WI38 (cell line): ENCODE measurements around the gene HKDC1.
"Not testable (repeated sequence)": the region's sequence is repeated elsewhere in the genome, so short reads cannot be mapped to it uniquely, and the experiment has no call there.

Experiments
- H3K4me3 ChIP-seq: 2 replicates; pipeline ENCODE4 v1.5.1; 2011; ENCODE audit warnings: low read depth, mild to moderate bottlenecking, control low read depth, low read length
- CTCF ChIP-seq: IDR thresholded peaks from 2 replicates; pipeline ENCODE4 v1.5.1; 2012; ENCODE audit warnings: low read depth, mild to moderate bottlenecking, control low read depth, low read length

The HKDC1 gene

GRCh38 chr10:69250041-69250440 lies 29.9 kb downstream of the HKDC1 start:
- no peak for TF ChIP-seq CTCF
- H3K4me3 ChIP-seq = no peak overlapping the region

GRCh38 chr10:69251417-69251816 lies 31.3 kb downstream of the HKDC1 start:
- H3K4me3 ChIP-seq = not testable (repeated sequence)

GRCh38 chr10:69253171-69253570 lies 33.0 kb downstream of the HKDC1 start:
- TF ChIP-seq CTCF = no peak

GRCh38 chr10:69254877-69255276 lies 34.7 kb downstream of the HKDC1 start:
- no peak overlapping the region for H3K4me3 ChIP-seq
- TF ChIP-seq CTCF = no peak

More at GRCh38 chr10:69253171-69253570, 33.0 kb downstream of the HKDC1 start:
- no peak overlapping the region for H3K4me3 ChIP-seq

- no peak for TF ChIP-seq CTCF
- H3K4me3 ChIP-seq = no peak overlapping the region
Measured at GRCh38 chr10:69259547-69260243, 39.6 kb downstream of the HKDC1 start.

GRCh38 chr10:69261184-69261583 lies 41.1 kb downstream of the HKDC1 start:
- TF ChIP-seq CTCF = no peak
- no peak overlapping the region for H3K4me3 ChIP-seq

- no peak for TF ChIP-seq CTCF
- H3K4me3 ChIP-seq = no peak overlapping the region
Measured at GRCh38 chr10:69262292-69262751, 42.2 kb downstream of the HKDC1 start.

- H3K4me3 ChIP-seq = no peak overlapping the region
- TF ChIP-seq CTCF = no peak
Measured at GRCh38 chr10:69265521-69265920, 45.4 kb downstream of the HKDC1 start.
